Effector memory CD4-positive, alpha-beta T cell (primary cell): Measurements from ENCODE around the gene LCN9.

Experiments used
- DNase-seq, 3 donors: peaks; one replicate each; pipeline ENCODE4 v3.0.0-alpha.2; 2020
- H3K27ac ChIP-seq: 2 replicates; pipeline ENCODE4 v1.7.0; 2013; ENCODE audit warnings: mild to moderate bottlenecking, low read length, moderate library complexity; ENCODE audit not compliant: insufficient read depth, poor library complexity, severe bottlenecking
- H3K27me3 ChIP-seq: replicated peaks from 2 replicates; pipeline ENCODE4 v1.7.0; 2013; ENCODE audit warnings: mild to moderate bottlenecking, low read length; ENCODE audit not compliant: insufficient read depth, control insufficient read depth, poor library complexity, severe bottlenecking
- H3K36me3 ChIP-seq: 2 replicates; pipeline ENCODE4 v1.7.0; 2013; ENCODE audit warnings: mild to moderate bottlenecking, low read length, moderate library complexity; ENCODE audit not compliant: control insufficient read depth, insufficient read depth
- H3K4me1 ChIP-seq: 2 replicates; pipeline ENCODE4 v1.7.0; 2013; ENCODE audit warnings: low read length, mild to moderate bottlenecking; ENCODE audit not compliant: control insufficient read depth, insufficient read depth, poor library complexity, severe bottlenecking
- H3K4me3 ChIP-seq: 2 replicates; pipeline ENCODE4 v1.7.0; 2013; ENCODE audit warnings: low read length, low read depth, mild to moderate bottlenecking; ENCODE audit not compliant: insufficient read depth, poor library complexity, severe bottlenecking
- H3K9me3 ChIP-seq: 2 replicates; pipeline ENCODE4 v1.7.0; 2013; ENCODE audit warnings: mild to moderate bottlenecking, low read length, moderate library complexity; ENCODE audit not compliant: control insufficient read depth

LCN9 gene

GRCh38 chr9:135696446-135696845 is 33.3 kb downstream of the LCN9 start:
- Histone ChIP-seq H3K9me3 (no peaks in the 10 kb centered on the region), H3K27ac (no peak overlapping the region), H3K4me1 (no peaks in the 10 kb centered on the region), H3K27me3 (no peaks in the 10 kb centered on the region), H3K36me3 (no peaks in the 10 kb centered on the region), H3K4me3 (no peak overlapping the region)
- no peak for DNase-seq

GRCh38 chr9:135697226-135697625 is 34.1 kb downstream of the LCN9 start:
- Histone ChIP-seq H3K27ac (no peak overlapping the region), H3K4me3 (no peak overlapping the region), H3K36me3 (no peaks in the 10 kb centered on the region), H3K27me3 (peaks cover 2% of the 10 kb centered on the region), H3K9me3 (no peaks in the 10 kb centered on the region), H3K4me1 (peaks cover 3% of the 10 kb centered on the region)
- DNase-seq = no peak

- peaks cover 10% of the 10 kb centered on the region for H3K27me3 ChIP-seq
Measured at GRCh38 chr9:135698236-135698635, 35.1 kb downstream of the LCN9 start.

GRCh38 chr9:135698767-135699166 is 35.7 kb downstream of the LCN9 start:
- Histone ChIP-seq H3K4me1 (peaks cover 5% of the 10 kb centered on the region), H3K27me3 (peaks cover 13% of the 10 kb centered on the region), H3K36me3 (no peaks in the 10 kb centered on the region), H3K4me3 (no peak overlapping the region), H3K27ac (no peak overlapping the region), H3K9me3 (no peaks in the 10 kb centered on the region)
- no peak for DNase-seq

More at GRCh38 chr9:135698236-135698635, 35.1 kb downstream of the LCN9 start:
- no peak overlapping the region for H3K4me3 ChIP-seq
- no peak overlapping the region for H3K27ac ChIP-seq
- H3K9me3 ChIP-seq = no peaks in the 10 kb centered on the region
- no peak for DNase-seq
- peaks cover 5% of the 10 kb centered on the region for H3K4me1 ChIP-seq
- H3K36me3 ChIP-seq = no peaks in the 10 kb centered on the region

GRCh38 chr9:135699440-135699839 is 36.3 kb downstream of the LCN9 start, which contains the start of gene SOHLH1:
Gene SOHLH1, minus strand, starts transcription at chr9:135699481. Its CDS starts 14 bp downstream, at chr9:135699467.
- H3K27me3 ChIP-seq = peaks cover 13% of the 10 kb centered on the region
- H3K27ac ChIP-seq = no peak within 1 kb of the TSS
- H3K9me3 ChIP-seq = no peaks in the 10 kb centered on the region
- DNase-seq = no peak
- no peaks in the 10 kb centered on the region for H3K36me3 ChIP-seq
- peaks cover 5% of the 10 kb centered on the region for H3K4me1 ChIP-seq
- no peak within 1 kb of the TSS for H3K4me3 ChIP-seq

GRCh38 chr9:135700525-135700924 is 37.4 kb downstream of the LCN9 start:
- no peak for DNase-seq
- no peaks in the 10 kb centered on the region for H3K36me3 ChIP-seq
- H3K4me3 ChIP-seq = no peak overlapping the region
- H3K4me1 ChIP-seq = peaks cover 5% of the 10 kb centered on the region
- H3K9me3 ChIP-seq = no peaks in the 10 kb centered on the region
- no peak overlapping the region for H3K27ac ChIP-seq
- H3K27me3 ChIP-seq = peaks cover 13% of the 10 kb centered on the region

GRCh38 chr9:135701067-135701958 is 38.2 kb downstream of the LCN9 start:
- Histone ChIP-seq H3K27ac (no peak overlapping the region), H3K9me3 (no peaks in the 10 kb centered on the region), H3K36me3 (no peaks in the 10 kb centered on the region), H3K27me3 (peaks cover 13% of the 10 kb centered on the region), H3K4me1 (peaks cover 5% of the 10 kb centered on the region), H3K4me3 (no peak overlapping the region)
- DNase-seq = no peak

GRCh38 chr9:135701959-135702721 is 39.0 kb downstream of the LCN9 start, which contains the start of gene KCNT1:
Gene KCNT1, plus strand, starts transcription at chr9:135702185. Its CDS starts 74 bp downstream, at chr9:135702259.
- DNase-seq = peak in 1 of 3 donors; percentile 17
- H3K27me3 ChIP-seq = peaks cover 13% of the 10 kb centered on the region

GRCh38 chr9:135703726-135704125 is 40.6 kb downstream of the LCN9 start:
- no peak overlapping the region for H3K27ac ChIP-seq
- no peaks in the 10 kb centered on the region for H3K36me3 ChIP-seq
- no peaks in the 10 kb centered on the region for H3K9me3 ChIP-seq
- DNase-seq = no peak
- peaks cover 5% of the 10 kb centered on the region for H3K4me1 ChIP-seq
- H3K4me3 ChIP-seq = no peak overlapping the region
- H3K27me3 ChIP-seq = peaks cover 13% of the 10 kb centered on the region

More at GRCh38 chr9:135701959-135702721, 39.0 kb downstream of the LCN9 start, which contains the start of gene KCNT1:
- Histone ChIP-seq H3K4me1 (peaks cover 5% of the 10 kb centered on the region), H3K27ac (no peak within 1 kb of the TSS), H3K9me3 (no peaks in the 10 kb centered on the region), H3K4me3 (no peak within 1 kb of the TSS), H3K36me3 (no peaks in the 10 kb centered on the region)
